Endothelial cell of umbilical vein (primary cell): ENCODE results near the gene AP3M1. TPM values are rescaled to one million over a fixed set of nuclear protein-coding genes. Genes with fewer than 3 reads are reported as not detected.

Experiments
- BruUV-seq: library from RNA; stranded (reverse); fragments of 400-500 nt; replicated peaks from 2 replicates; lab custom pipeline; 2021; lab: Mats Ljungman, UMichigan
- CTCF ChIA-PET: fragments of 300-600, 350-600 bp; sonication (Branson Sonifier 250); formaldehyde crosslinking; loops from one replicate; lab custom pipeline; 2021; ENCODE audit warnings: antibody characterized with exemption, inconsistent platforms; lab: Charles Lee
- POLR2A ChIA-PET: fragments of 300-600, 350-600 bp; sonication (Branson Sonifier 250); formaldehyde crosslinking; loops from one replicate; lab custom pipeline; 2021; ENCODE audit warnings: antibody characterized with exemption, inconsistent platforms; lab: Charles Lee
- DNase-seq: peaks from one replicate; pipeline ENCODE4 v3.0.0-alpha.2; 2011; ENCODE audit warnings: low read depth, low spot score
- FAIRE-seq: peaks from 2 replicates; lab custom pipeline; 2011; peaks lifted over from hg19 to GRCh38; lab: Jason Lieb, UNC
- H2AFZ ChIP-seq: 2 replicates; pipeline ENCODE4 v1.6.0; 2012; ENCODE audit warnings: low read depth, low read length, control low read depth, inconsistent platforms
- H3K27ac ChIP-seq: 2 replicates; pipeline ENCODE4 v1.5.1; 2011; ENCODE audit warnings: low read depth, mild to moderate bottlenecking, control low read depth, low read length, moderate library complexity; ENCODE audit not compliant: insufficient read depth
- H3K27me3 ChIP-seq, 2 experiments: 2 replicates each; pipeline versions ENCODE4 v1.6.0 to v1.6.1; 2011; ENCODE audit warnings: low read length in 2 of 2, mixed read lengths in 1 of 2; ENCODE audit not compliant: control insufficient read depth in 2 of 2, insufficient read depth in 2 of 2
- H3K36me3 ChIP-seq, 2 experiments: 2 replicates in 1 of 2; 3 replicates in 1 of 2; pipeline ENCODE4 v1.5.1; 2011; ENCODE audit warnings: low read length in 2 of 2, mild to moderate bottlenecking in 1 of 2, moderate library complexity in 1 of 2; ENCODE audit not compliant: control insufficient read depth in 2 of 2, insufficient read depth in 2 of 2; ENCODE audit errors: extremely low read depth in 1 of 2
- H3K4me1 ChIP-seq: 3 replicates; pipeline ENCODE4 v1.5.1; 2011; ENCODE audit warnings: mild to moderate bottlenecking, low read length; ENCODE audit not compliant: control insufficient read depth, insufficient read depth; ENCODE audit errors: extremely low read depth
- H3K4me2 ChIP-seq: 2 replicates; pipeline ENCODE4 v1.6.1; 2011; ENCODE audit warnings: low read length, control low read depth, mixed read lengths; ENCODE audit not compliant: insufficient read depth
- H3K4me3 ChIP-seq, 3 experiments: fragments of 200-600 bp in 1 of 3; sonication (generic), shearing (Covaris generic) in 1 of 3; replicated peaks in 1 of 3; 2 replicates each; pipeline ENCODE4 v1.5.1; 2011 to 2016; ENCODE audit warnings: control low read depth in 3 of 3, low read length in 3 of 3, mild to moderate bottlenecking in 2 of 3, inconsistent platforms in 1 of 3, low read depth in 1 of 3, moderate library complexity in 1 of 3; ENCODE audit not compliant: insufficient read depth in 1 of 3
- H3K79me2 ChIP-seq: 2 replicates; pipeline ENCODE4 v1.6.0; 2012; ENCODE audit warnings: low read length, inconsistent platforms; ENCODE audit not compliant: control insufficient read depth, insufficient read depth
- H3K9ac ChIP-seq: replicated peaks from 2 replicates; pipeline ENCODE3; 2011; ENCODE audit warnings: low read length, control low read depth; ENCODE audit not compliant: insufficient read depth; ENCODE audit errors: extremely low read depth
- H3K9me1 ChIP-seq: replicated peaks from 3 replicates; pipeline ENCODE4 v1.6.0; 2011; ENCODE audit warnings: mild to moderate bottlenecking, low read length; ENCODE audit not compliant: control insufficient read depth, insufficient read depth; ENCODE audit errors: extremely low read depth
- H3K9me3 ChIP-seq: replicated peaks from 2 replicates; pipeline ENCODE4 v1.5.1; 2012; ENCODE audit warnings: low read length, inconsistent platforms; ENCODE audit not compliant: control insufficient read depth, insufficient read depth
- H4K20me1 ChIP-seq: replicated peaks from 2 replicates; pipeline ENCODE3; 2011; ENCODE audit warnings: mild to moderate bottlenecking, low read length; ENCODE audit not compliant: control insufficient read depth, insufficient read depth; ENCODE audit errors: extremely low read depth
- EZH2 ChIP-seq: IDR thresholded peaks from 2 replicates; pipeline ENCODE4 v1.6.1; 2012; ENCODE audit warnings: borderline replicate concordance, low read depth, mild to moderate bottlenecking, moderate library complexity, low read length, inconsistent platforms; ENCODE audit not compliant: severe bottlenecking
- FOS ChIP-seq: IDR thresholded peaks from 2 replicates; pipeline ENCODE4 v1.6.1; 2011; ENCODE audit warnings: mild to moderate bottlenecking, low read length, moderate library complexity, borderline replicate concordance; ENCODE audit not compliant: insufficient read depth
- GATA2 ChIP-seq: IDR thresholded peaks from 2 replicates; pipeline ENCODE4 v1.7.0; 2011; ENCODE audit warnings: low read depth, mild to moderate bottlenecking, moderate library complexity, mixed read lengths, low read length; ENCODE audit not compliant: insufficient read length, insufficient read depth
- JUN ChIP-seq: IDR thresholded peaks from 2 replicates; pipeline ENCODE4 v1.6.1; 2011; ENCODE audit warnings: borderline replicate concordance, low read depth; ENCODE audit not compliant: insufficient read length, insufficient read depth
- MYC ChIP-seq: IDR thresholded peaks from one replicate; pipeline ENCODE4 v1.6.1; 2011; ENCODE audit warnings: mild to moderate bottlenecking, low read depth, low read length
- POLR2A ChIP-seq: IDR thresholded peaks from 2 replicates; pipeline ENCODE4 v1.6.1; 2012; ENCODE audit warnings: low read depth, mild to moderate bottlenecking, control low read depth, low read length
- POLR2AphosphoS5 ChIP-seq: IDR thresholded peaks from 2 replicates; pipeline ENCODE4 v1.6.1; 2012; ENCODE audit warnings: low read depth, mild to moderate bottlenecking, control low read depth, low read length, moderate library complexity; ENCODE audit not compliant: insufficient read depth
- dilution Hi-C: fragments of 300-500 bp; cut with MboI; formaldehyde crosslinking; loops from one replicate; pipeline ENCODE4 v1.15.0; 2019; ENCODE audit warnings: low sequenced_read_pairs; ENCODE audit not compliant: extremely low pct_ligation_motif_present
- intact Hi-C: fragments of 100-400 bp; cut with micrococcal nuclease; formaldehyde crosslinking; loops from one replicate; pipeline ENCODE4 v1.10.0; 2022
- polyA plus RNA-seq, 4 experiments: library from polyadenylated mRNA; depleted of rRNA in 3 of 4; stranded (reverse) in 3 of 4; unstranded in 1 of 4; fragments of >200 nt; gene quantifications; 2 replicates each; pipeline versions ENCODE4 v1.2.1 to v1.2.3, GENCODE V29; 2011 to 2012; ENCODE audit warnings: missing spikeins in 1 of 4
- total RNA-seq: library from RNA; stranded (reverse); gene quantifications from 2 replicates; pipeline ENCODE4 v1.2.3, GENCODE V29; 2021
- TF ChIP-seq, protein P1 (sequence below), 2 donors: IDR thresholded peaks; 1 replicate in 1 of 2; 2 replicates in 1 of 2; pipeline ENCODE4 v1.5.1; 2011; ENCODE audit warnings: low read length in 2 of 2, mild to moderate bottlenecking in 2 of 2, moderate library complexity in 2 of 2, control low read depth in 1 of 2, inconsistent platforms in 1 of 2, low read depth in 1 of 2; ENCODE audit not compliant: insufficient read depth in 1 of 2; ENCODE audit errors: extremely low read depth in 1 of 2
- TF ChIP-seq, protein P2 (sequence below): IDR thresholded peaks from 2 replicates; pipeline ENCODE4 v1.6.1; 2011; ENCODE audit not compliant: insufficient read depth, insufficient read length

Gene AP3M1
- total and polyA plus RNA-seq, 2 donors (not counting 3 experiments of a cell fraction or from before 2014, with no cell fraction given): 34.0 to 58.8 TPM

DNA sequence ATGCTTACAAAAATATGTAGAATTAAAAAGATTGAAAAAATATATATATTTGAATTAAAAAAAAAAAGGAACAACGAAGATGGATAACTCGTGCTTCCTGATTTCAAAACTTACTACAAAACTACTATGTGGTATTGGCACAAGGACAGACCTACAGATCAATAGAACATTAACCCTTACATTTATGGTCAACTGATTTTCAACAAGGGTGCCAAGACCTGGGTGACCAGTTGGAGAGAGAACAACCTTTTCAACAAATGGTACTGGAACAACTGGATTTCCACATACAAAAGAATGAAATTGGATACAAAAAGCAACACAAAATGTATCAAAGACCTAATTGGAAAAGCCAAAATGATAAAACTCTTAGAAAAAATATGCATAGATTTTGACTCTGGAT is 10.1 kb downstream of the AP3M1 start:
- ChIA-PET CTCF (interaction anchor here (1.2 kb wide), 1 partner anchor 73 kb away, joined by 3 read pairs; no protein-coding TSS in a partner anchor), POLR2A (no interaction called here)
- H3K27me3 ChIP-seq: no peaks in the 10 kb centered on the region
- TF ChIP-seq FOS: no peak
- TF ChIP-seq, protein P1, sequence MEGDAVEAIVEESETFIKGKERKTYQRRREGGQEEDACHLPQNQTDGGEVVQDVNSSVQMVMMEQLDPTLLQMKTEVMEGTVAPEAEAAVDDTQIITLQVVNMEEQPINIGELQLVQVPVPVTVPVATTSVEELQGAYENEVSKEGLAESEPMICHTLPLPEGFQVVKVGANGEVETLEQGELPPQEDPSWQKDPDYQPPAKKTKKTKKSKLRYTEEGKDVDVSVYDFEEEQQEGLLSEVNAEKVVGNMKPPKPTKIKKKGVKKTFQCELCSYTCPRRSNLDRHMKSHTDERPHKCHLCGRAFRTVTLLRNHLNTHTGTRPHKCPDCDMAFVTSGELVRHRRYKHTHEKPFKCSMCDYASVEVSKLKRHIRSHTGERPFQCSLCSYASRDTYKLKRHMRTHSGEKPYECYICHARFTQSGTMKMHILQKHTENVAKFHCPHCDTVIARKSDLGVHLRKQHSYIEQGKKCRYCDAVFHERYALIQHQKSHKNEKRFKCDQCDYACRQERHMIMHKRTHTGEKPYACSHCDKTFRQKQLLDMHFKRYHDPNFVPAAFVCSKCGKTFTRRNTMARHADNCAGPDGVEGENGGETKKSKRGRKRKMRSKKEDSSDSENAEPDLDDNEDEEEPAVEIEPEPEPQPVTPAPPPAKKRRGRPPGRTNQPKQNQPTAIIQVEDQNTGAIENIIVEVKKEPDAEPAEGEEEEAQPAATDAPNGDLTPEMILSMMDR (IDR thresholded peaks at IDR 0.05; ENCODE audit: extremely low read depth in 1 of 2, insufficient read depth in 1 of 2, low read depth in 1 of 2, low read length in 2 of 2): no peak
- TF ChIP-seq POLR2AphosphoS5: no peak
- no peak for TF ChIP-seq POLR2A
- TF ChIP-seq JUN: no peak
- TF ChIP-seq MYC: no peak
- TF ChIP-seq GATA2: no peak
- TF ChIP-seq EZH2: no peak
- TF ChIP-seq, protein P2, sequence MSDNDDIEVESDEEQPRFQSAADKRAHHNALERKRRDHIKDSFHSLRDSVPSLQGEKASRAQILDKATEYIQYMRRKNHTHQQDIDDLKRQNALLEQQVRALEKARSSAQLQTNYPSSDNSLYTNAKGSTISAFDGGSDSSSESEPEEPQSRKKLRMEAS: no peak
- H3K4me3 ChIP-seq: no peak overlapping the region
- intact Hi-C loops (no loop called here), dilution Hi-C loops (no loop called here)
- no peak overlapping the region for H3K27ac ChIP-seq
- peaks cover 4 to 19% of the 10 kb centered on the region in 2 experiments for H3K36me3 ChIP-seq
- H3K9me3 ChIP-seq: no peaks in the 10 kb centered on the region
- no peak overlapping the region for H3K4me2 ChIP-seq
- peaks cover 6% of the 10 kb centered on the region for H4K20me1 ChIP-seq
- peaks cover 52% of the 10 kb centered on the region for H3K79me2 ChIP-seq
- no peak overlapping the region for H2AFZ ChIP-seq
- H3K4me1 ChIP-seq: peaks cover 11% of the 10 kb centered on the region
- DNase-seq (no peak), FAIRE-seq (no peak)
- no TSS peak for BruUV-seq
- no peaks in the 10 kb centered on the region for H3K9me1 ChIP-seq
- H3K9ac ChIP-seq: no peak overlapping the region
